Measurements from ENCODE around the gene DDX24.
A peak's percentile ranks its signal among the peaks of the same experiment; 100 is the strongest.

The DDX24 gene

GRCh38 chr14:94080621-94081385 is at the start of gene DDX24, which contains the start of gene IFI27L1:
TSS of gene DDX24 (minus strand) at chr14:94081202. CDS start at chr14:94079742, 1,460 bp downstream.
TSS of gene IFI27L1 (plus strand) at chr14:94081310. CDS start at chr14:94096938, 15,628 bp downstream.
- in situ Hi-C loops (cut with HindIII; ENCODE audit: low sequenced_read_pairs): no loop called here

GRCh38 chr14:94129758-94130414 is 48.9 kb upstream of the DDX24 start:
- in situ Hi-C loops (cut with HindIII; ENCODE audit: low sequenced_read_pairs): no loop called here
- H3K4me3 ChIP-seq (ENCODE audit: low read depth, low read length): peak overlapping the region; percentile 65
- TF ChIP-seq, protein P1, sequence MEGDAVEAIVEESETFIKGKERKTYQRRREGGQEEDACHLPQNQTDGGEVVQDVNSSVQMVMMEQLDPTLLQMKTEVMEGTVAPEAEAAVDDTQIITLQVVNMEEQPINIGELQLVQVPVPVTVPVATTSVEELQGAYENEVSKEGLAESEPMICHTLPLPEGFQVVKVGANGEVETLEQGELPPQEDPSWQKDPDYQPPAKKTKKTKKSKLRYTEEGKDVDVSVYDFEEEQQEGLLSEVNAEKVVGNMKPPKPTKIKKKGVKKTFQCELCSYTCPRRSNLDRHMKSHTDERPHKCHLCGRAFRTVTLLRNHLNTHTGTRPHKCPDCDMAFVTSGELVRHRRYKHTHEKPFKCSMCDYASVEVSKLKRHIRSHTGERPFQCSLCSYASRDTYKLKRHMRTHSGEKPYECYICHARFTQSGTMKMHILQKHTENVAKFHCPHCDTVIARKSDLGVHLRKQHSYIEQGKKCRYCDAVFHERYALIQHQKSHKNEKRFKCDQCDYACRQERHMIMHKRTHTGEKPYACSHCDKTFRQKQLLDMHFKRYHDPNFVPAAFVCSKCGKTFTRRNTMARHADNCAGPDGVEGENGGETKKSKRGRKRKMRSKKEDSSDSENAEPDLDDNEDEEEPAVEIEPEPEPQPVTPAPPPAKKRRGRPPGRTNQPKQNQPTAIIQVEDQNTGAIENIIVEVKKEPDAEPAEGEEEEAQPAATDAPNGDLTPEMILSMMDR (IDR thresholded peaks at IDR 0.05; ENCODE audit: low read depth, low read length): no peak
- peak; percentile 42 for DNase-seq (ENCODE audit: low read depth, low spot score)

More at GRCh38 chr14:94080621-94081385, at the start of gene DDX24, which contains the start of gene IFI27L1:
- DNase-seq (ENCODE audit: low read depth, low spot score): peak; percentile 95
- H3K4me3 ChIP-seq (ENCODE audit: low read depth, low read length): peak within 1 kb of the TSS; percentile 92
- TF ChIP-seq, protein P1 (IDR thresholded peaks at IDR 0.05; ENCODE audit: low read depth, low read length): no peak

- TF ChIP-seq, protein P1 (IDR thresholded peaks at IDR 0.05; ENCODE audit: low read depth, low read length): peak; percentile 39
- in situ Hi-C loops (cut with HindIII; ENCODE audit: low sequenced_read_pairs): no loop called here
- DNase-seq (ENCODE audit: low read depth, low spot score): peak; percentile 84
- H3K4me3 ChIP-seq (ENCODE audit: low read depth, low read length): peak within 1 kb of the TSS; percentile 65
These were observed 48.2 kb upstream of the DDX24 start, which contains the start of gene IFI27L2 for GRCh38 chr14:94129111-94129757. TSS of gene IFI27L2 (minus strand) at chr14:94129604. CDS start at chr14:94129564, 40 bp downstream.

DNA sequence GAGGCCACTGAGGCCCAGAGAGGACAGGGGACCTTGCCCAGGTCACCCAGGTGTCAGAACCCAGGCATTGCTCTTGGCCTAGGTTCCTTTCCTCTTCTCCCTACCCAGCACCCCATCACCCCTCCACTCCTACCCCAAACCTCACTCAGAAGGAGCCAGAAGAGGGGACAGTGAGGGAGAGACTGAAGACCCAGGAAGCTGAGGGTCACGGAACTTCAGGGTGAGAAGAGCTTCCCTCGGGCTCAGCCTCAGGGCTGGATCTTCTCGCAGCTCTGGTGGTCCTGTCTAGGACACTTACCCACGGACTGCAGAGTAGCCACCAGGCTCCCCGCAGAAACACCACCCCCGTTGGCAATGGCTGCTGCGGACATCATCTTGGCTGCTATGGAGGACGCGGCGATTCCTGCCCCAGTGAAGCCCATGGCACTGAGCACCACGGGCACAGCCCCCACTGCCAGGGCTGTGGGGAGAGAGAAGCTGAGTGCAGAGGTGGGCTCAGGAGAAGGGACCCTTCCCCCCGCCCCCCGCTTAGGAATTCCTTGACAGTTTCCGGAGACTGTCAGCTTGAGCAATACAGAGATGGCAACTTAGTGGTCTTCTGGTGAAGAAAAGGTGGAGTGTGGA is 47.3 kb upstream of the DDX24 start:
- TF ChIP-seq, protein P1 (IDR thresholded peaks at IDR 0.05; ENCODE audit: low read depth, low read length): no peak
- H3K4me3 ChIP-seq (ENCODE audit: low read depth, low read length): peak overlapping the region; percentile 65
- DNase-seq (ENCODE audit: low read depth, low spot score): no peak
- in situ Hi-C loops (cut with HindIII; ENCODE audit: low sequenced_read_pairs): no loop called here

GRCh38 chr14:94127330-94127729 is 46.3 kb upstream of the DDX24 start:
- in situ Hi-C loops (cut with HindIII; ENCODE audit: low sequenced_read_pairs): no loop called here
- no peak for DNase-seq (ENCODE audit: low read depth, low spot score)
- TF ChIP-seq, protein P1 (IDR thresholded peaks at IDR 0.05; ENCODE audit: low read depth, low read length): no peak
- no peak overlapping the region for H3K4me3 ChIP-seq (ENCODE audit: low read depth, low read length)

- no peak for DNase-seq (ENCODE audit: low read depth, low spot score)
- TF ChIP-seq, protein P1 (IDR thresholded peaks at IDR 0.05; ENCODE audit: low read depth, low read length): no peak
- in situ Hi-C loops (cut with HindIII; ENCODE audit: low sequenced_read_pairs): no loop called here
- no peak overlapping the region for H3K4me3 ChIP-seq (ENCODE audit: low read depth, low read length)
These were observed 45.8 kb upstream of the DDX24 start for GRCh38 chr14:94126800-94127199.
